ENCODE data around the gene SH2D3C.

SH2D3C gene

DNA sequence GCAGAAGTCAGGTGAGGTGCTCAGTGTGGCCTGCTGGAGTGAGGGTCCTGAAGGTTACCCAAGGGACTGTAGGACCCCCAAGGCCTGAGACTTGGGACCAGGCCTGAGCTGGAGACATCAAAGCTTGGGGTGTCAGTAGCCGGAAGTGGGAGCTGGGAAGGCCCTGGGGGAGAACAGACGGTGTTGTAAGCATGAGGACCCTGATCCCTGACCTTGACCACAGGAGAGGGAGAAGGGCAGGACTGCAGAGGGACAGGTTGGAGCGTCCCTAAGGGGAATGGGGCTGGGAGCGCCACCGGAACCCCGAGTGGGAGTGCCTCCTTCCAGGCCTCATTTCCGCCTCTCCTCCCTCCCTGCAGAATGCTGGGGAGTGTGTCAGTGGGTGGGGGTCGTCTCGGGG lies 62.1 kb downstream of the SH2D3C start:
- no peaks in the 10 kb centered on the region for H3K27me3 ChIP-seq (replicated peaks)
- no peak overlapping the region for H3K27ac ChIP-seq
- in situ Hi-C loops (cut with HindIII; ENCODE audit: low pct_ligation_motif_present, low sequenced_read_pairs) = no loop called here

DNA sequence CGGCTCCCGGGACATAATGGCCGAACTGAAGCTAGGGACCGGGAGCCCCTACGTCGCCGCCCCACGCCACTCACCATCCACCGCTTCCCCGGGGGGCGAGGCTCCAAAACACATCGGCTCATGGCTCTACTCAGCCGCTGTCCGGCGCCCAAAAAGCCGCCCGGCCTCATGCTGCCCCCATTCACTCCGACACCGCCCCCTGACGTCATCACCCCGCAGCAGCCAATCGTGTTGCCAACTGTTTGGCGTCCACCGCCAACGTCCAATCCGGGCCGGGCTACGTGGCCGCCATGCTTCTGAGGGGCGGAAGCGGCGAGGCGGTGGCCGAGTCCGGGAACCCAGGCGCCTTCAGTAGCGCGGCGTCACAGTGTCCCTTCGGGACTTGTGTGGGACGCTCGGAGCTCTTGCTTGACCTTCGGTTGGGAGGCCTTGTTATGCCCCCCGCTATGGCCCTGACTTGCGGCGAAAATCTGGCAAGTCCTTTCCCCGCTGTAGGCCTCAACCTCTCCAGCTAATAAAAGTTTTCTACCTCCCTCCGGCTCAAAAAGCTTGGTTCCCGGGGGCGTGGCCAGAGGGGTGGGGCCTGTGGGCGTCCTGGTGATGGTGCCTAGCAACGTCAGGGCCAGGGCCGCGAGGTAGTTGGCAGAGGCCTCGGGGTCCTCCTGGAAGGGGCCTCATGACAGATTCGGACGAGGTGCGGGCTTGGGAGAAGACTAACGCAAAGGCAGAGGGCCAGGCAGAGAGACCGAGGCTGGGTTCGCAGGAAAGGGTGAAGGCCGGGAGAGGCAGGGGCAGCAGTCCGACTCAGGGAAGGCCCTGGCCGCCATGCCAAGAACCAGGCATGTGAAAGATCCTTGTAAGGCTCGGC lies 62.8 kb downstream of the SH2D3C start, which contains the start of the genes PTRH1 and TTC16:
PTRH1 (minus strand) TSS at position 194 of the 868 bp plus-strand sequence; CDS start at position 170, 24 bp downstream.
TTC16 (plus strand) TSS at position 610 of the 868 bp plus-strand sequence; CDS start at position 677, 67 bp downstream.
- TF ChIP-seq, protein P1, sequence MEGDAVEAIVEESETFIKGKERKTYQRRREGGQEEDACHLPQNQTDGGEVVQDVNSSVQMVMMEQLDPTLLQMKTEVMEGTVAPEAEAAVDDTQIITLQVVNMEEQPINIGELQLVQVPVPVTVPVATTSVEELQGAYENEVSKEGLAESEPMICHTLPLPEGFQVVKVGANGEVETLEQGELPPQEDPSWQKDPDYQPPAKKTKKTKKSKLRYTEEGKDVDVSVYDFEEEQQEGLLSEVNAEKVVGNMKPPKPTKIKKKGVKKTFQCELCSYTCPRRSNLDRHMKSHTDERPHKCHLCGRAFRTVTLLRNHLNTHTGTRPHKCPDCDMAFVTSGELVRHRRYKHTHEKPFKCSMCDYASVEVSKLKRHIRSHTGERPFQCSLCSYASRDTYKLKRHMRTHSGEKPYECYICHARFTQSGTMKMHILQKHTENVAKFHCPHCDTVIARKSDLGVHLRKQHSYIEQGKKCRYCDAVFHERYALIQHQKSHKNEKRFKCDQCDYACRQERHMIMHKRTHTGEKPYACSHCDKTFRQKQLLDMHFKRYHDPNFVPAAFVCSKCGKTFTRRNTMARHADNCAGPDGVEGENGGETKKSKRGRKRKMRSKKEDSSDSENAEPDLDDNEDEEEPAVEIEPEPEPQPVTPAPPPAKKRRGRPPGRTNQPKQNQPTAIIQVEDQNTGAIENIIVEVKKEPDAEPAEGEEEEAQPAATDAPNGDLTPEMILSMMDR (IDR thresholded peaks at IDR 0.05; ENCODE audit: low read depth, low read length, missing control alignments) = no peak
- in situ Hi-C loops (cut with HindIII; ENCODE audit: low pct_ligation_motif_present, low sequenced_read_pairs) = no loop called here
- no peaks in the 10 kb centered on the region for H3K27me3 ChIP-seq (replicated peaks)

More for the DNA sequence above, 62.1 kb downstream of the SH2D3C start:
- TF ChIP-seq, protein P1 (IDR thresholded peaks at IDR 0.05; ENCODE audit: low read depth, low read length, missing control alignments) = no peak
- no peak for DNase-seq
- no peaks in the 10 kb centered on the region for H3K36me3 ChIP-seq (replicated peaks)
- no peak overlapping the region for H3K4me3 ChIP-seq (ENCODE audit: low read depth, low read length)

DNA sequence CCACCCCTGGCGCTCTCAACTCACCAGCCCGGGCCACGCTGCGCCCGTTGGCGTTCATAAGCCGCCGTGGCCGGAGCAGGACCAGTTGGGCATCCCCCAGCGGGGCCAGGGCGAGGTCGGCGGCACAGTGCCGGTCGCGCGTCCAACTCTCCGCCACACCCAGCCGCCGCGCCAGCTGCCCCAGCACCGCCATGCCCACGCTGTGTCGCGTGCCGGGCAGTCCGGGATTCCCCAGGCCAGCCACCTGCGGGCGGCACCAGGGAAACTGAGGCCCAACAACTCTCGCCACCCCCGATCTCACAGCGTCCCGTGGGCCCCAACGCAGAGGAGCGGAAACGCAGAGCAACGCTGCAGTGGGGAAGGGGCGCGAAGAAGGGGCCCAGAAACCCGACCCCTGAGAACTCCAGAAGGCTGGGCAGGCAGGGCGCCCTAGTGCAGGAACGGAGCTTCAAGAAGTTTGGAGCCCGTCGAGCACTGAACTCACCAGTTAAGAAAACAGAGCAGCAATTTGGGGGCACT lies 63.5 kb downstream of the SH2D3C start:
- peak overlapping the region; percentile 81 for H3K4me3 ChIP-seq (ENCODE audit: low read depth, low read length)
- no peak for DNase-seq
- TF ChIP-seq, protein P1 (IDR thresholded peaks at IDR 0.05; ENCODE audit: low read depth, low read length, missing control alignments) = no peak
- no peaks in the 10 kb centered on the region for H3K36me3 ChIP-seq (replicated peaks)
- no peaks in the 10 kb centered on the region for H3K27me3 ChIP-seq (replicated peaks)
- H3K27ac ChIP-seq = peak overlapping the region; percentile 51
- in situ Hi-C loops (cut with HindIII; ENCODE audit: low pct_ligation_motif_present, low sequenced_read_pairs) = no loop called here

More for the DNA sequence above, 62.8 kb downstream of the SH2D3C start, which contains the start of the genes PTRH1 and TTC16:
- H3K4me3 ChIP-seq (ENCODE audit: low read depth, low read length) = peak within 1 kb of the TSS; percentile 81
- no peaks in the 10 kb centered on the region for H3K36me3 ChIP-seq (replicated peaks)
- peak; percentile 90 for DNase-seq
- peak within 1 kb of the TSS; percentile 51 for H3K27ac ChIP-seq

DNA sequence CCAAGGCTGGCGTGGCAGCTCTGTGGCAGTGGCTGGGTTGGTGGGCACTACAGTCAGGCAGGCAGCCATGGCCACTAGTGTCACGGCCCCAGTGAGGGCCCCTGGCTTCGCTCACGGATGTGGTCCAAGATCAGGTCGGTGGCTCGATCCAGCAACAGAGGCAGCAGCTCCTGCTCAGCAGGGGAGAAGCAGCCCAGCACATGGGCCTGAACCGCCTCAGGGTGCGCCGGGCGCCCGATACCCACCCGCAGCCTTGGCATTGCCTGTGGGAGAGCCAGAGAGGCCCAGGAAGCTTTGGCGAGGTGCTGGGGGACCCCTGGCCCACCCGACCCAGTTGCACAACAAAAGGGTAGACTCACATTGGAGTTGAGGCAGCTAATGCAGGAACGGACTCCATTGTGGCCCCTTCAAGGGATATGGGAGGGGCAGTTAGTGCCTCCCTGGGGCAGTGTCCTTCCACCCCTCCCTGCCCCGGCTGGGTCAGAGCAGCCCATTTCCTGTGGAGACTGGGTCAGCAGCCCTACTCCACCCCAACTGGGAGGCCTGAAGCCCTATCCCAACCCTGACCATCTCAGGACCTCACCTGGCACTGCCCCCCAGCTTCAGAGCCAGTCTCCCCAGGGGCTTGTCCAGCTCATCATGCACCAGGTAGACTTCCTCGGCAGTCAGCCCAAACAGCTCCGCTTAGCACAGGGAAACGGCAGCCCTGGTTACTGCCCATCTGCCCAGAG lies 64.3 kb downstream of the SH2D3C start:
- no peak overlapping the region for H3K27ac ChIP-seq
- TF ChIP-seq, protein P1 (IDR thresholded peaks at IDR 0.05; ENCODE audit: low read depth, low read length, missing control alignments) = no peak

DNA sequence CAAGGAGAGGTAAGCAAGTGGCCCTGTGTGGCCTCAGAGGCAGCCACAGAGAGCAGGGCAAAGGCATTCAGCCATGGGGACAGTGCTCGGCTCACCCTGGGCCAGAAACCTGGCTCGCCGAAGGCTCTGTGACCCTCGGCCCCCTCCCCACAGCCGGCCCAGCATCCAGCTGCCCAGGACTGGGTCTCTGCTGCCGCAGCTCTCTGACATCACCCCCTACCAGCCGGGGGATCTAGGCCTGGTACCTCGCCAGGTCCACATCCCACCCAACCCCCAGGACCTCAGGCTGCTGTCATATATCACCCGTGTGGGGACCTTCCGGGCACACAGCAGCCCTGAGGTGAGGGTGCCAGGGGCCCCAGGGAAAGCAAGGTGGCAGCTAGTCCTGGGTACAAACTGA lies 65.6 kb downstream of the SH2D3C start:
- no peak overlapping the region for H3K4me3 ChIP-seq (ENCODE audit: low read depth, low read length)
- no peak overlapping the region for H3K27ac ChIP-seq
- no peaks in the 10 kb centered on the region for H3K36me3 ChIP-seq (replicated peaks)
- TF ChIP-seq, protein P1 (IDR thresholded peaks at IDR 0.05; ENCODE audit: low read depth, low read length, missing control alignments) = no peak
- no peak for DNase-seq
- H3K27me3 ChIP-seq (replicated peaks) = no peaks in the 10 kb centered on the region
- in situ Hi-C loops (cut with HindIII; ENCODE audit: low pct_ligation_motif_present, low sequenced_read_pairs) = no loop called here

More for the DNA sequence above, 64.3 kb downstream of the SH2D3C start:
- Histone ChIP-seq H3K4me3 (ENCODE audit: low read depth, low read length) (peak overlapping the region; percentile 81), H3K27me3 (replicated peaks) (no peaks in the 10 kb centered on the region), H3K36me3 (replicated peaks) (no peaks in the 10 kb centered on the region)
- no peak for DNase-seq
- in situ Hi-C loops (cut with HindIII; ENCODE audit: low pct_ligation_motif_present, low sequenced_read_pairs) = no loop called here

Data from brain microvascular endothelial cell (primary cell).